ENCODE data around the gene BARHL2.

BARHL2 gene

DNA sequence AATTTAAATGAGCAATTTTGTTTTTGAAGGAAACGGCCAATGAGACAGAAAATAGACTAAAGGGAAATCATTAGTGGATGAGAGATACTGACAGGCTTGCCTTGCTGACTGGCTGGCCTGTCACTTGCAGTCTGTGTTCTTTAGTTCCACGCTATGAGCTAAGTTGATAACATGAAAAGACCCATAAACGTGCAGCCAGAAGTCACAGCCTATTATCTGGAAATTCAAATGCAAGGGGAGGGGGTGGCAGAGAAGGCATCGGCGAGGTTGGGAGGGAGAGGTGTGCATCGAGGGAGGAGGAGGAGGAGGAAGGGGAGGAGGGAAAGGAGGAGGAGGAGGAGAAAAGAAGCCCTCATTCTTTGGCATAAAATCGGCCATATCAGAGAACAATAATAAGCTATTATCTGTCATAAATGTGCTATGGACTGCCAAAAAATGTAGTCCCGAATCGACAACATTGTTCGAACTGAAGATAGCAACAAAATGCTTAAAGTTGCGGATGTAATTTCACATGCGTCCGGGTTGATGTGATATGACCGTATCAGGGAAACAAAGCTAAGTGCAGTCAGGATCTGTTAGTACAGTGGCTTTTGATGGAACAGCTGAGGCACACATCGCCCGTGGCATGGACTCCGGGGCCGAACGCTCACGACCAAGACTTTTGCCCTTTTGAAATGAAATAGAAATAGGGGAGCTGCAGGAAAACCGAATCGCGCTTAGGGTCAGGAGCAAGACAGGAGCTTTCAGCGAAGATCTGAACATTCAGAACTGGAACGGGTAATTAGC is 11.6 kb upstream of the BARHL2 start:
- Histone ChIP-seq H3K9ac (ENCODE audit: low read depth, low read length) (peak overlapping the region; percentile 63; the same call in 1 of the 2 replicates), H3K4me1 (ENCODE audit: insufficient read depth, low read length) (peaks cover 19% of the 10 kb centered on the region), H3K9me3 (ENCODE audit: control insufficient read depth, insufficient read depth, low read length) (no peaks in the 10 kb centered on the region), H3K36me3 (ENCODE audit: insufficient read depth, low read length) (no peaks in the 10 kb centered on the region)

DNA sequence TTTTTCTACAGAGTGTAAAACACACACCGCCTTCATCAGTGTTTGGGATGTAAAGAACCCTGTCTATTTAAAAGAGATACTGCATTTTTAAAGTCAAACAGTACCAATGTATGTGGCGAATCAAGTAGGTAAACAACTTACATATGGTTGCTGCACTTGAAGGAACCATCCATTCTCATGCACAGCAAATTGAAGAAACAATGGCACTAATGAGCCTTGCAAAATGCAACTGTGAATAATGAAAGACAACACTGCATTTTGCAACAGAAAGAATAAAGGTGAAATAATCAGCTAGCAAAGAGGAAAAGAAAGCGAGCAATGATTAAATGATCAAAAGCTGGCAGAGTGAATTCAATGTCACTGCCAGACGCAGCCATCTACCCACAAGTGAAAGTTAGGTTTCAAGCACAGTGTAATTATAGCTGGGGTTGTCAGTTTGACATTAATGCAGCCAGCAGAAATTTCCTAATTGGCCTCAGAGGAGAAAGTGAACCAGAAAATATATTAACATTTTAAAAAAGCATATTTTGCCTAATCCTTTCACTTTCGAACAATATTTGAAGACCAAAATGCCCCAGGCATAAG is 10.9 kb upstream of the BARHL2 start:
- Histone ChIP-seq H3K4me1 (ENCODE audit: insufficient read depth, low read length) (peaks cover 19% of the 10 kb centered on the region), H3K9me3 (ENCODE audit: control insufficient read depth, insufficient read depth, low read length) (no peaks in the 10 kb centered on the region)

GRCh38 chr1:90726986-90727480 is 9.9 kb upstream of the BARHL2 start:
- no peaks in the 10 kb centered on the region for H3K36me3 ChIP-seq (ENCODE audit: insufficient read depth, low read length)
- H3K9me3 ChIP-seq (ENCODE audit: control insufficient read depth, insufficient read depth, low read length), result no peaks in the 10 kb centered on the region
- H3K9ac ChIP-seq (ENCODE audit: low read depth, low read length), result peak overlapping the region; percentile 44; the same call in 1 of the 2 replicates
- H3K4me1 ChIP-seq (ENCODE audit: insufficient read depth, low read length), result peaks cover 19% of the 10 kb centered on the region

More for the DNA sequence above, 10.9 kb upstream of the BARHL2 start:
- H3K36me3 ChIP-seq (ENCODE audit: insufficient read depth, low read length), result no peaks in the 10 kb centered on the region
- H3K9ac ChIP-seq (ENCODE audit: low read depth, low read length), result peak overlapping the region; percentile 1; the same call in 1 of the 2 replicates

GRCh38 chr1:90726425-90726985 is 9.4 kb upstream of the BARHL2 start:
- peak overlapping the region; percentile 44; the same call in 1 of the 2 replicates for H3K9ac ChIP-seq (ENCODE audit: low read depth, low read length)
- no peaks in the 10 kb centered on the region for H3K36me3 ChIP-seq (ENCODE audit: insufficient read depth, low read length)
- H3K9me3 ChIP-seq (ENCODE audit: control insufficient read depth, insufficient read depth, low read length), result no peaks in the 10 kb centered on the region
- H3K4me1 ChIP-seq (ENCODE audit: insufficient read depth, low read length), result peaks cover 19% of the 10 kb centered on the region

- Histone ChIP-seq H3K9ac (ENCODE audit: low read depth, low read length) (peak overlapping the region; percentile 44; the same call in 1 of the 2 replicates), H3K4me1 (ENCODE audit: insufficient read depth, low read length) (peaks cover 19% of the 10 kb centered on the region), H3K9me3 (ENCODE audit: control insufficient read depth, insufficient read depth, low read length) (no peaks in the 10 kb centered on the region), H3K36me3 (ENCODE audit: insufficient read depth, low read length) (no peaks in the 10 kb centered on the region)
Observed at GRCh38 chr1:90725657-90726424, 8.7 kb upstream of the BARHL2 start.

DNA sequence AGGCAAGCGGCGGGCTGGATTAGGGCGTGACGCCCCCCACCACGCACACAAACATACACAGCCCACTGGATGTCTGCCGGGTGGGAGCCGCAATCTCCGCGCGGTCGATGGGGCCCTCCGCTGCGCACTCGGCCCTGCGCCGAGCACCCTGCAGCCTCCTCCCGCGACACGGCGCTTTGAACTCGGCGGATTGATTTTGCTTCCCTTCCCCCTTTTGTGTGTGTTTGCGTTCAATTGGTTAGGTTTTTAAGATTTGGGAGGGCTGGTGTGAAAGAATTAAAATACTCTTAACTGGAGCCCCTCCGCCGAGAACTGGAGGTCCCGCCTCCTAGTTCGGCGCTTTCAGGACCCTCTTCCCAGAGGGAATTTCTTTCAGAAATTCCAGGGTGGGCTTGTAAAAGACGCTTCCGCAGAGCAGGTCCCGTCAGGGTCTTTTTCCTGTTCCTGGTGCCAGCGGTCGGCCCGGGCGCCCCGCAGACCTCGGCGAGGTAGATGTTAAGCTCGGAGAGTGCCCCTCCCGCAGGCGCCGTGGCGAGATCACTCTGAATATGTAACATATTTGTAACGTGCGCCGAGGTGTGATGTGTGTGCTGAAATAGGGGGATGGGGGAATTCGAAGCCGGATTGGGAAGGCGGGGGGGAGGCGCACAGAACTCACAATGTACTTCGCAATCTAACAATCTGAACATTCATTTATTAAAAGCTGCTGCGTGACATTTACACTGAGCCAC is 8.0 kb upstream of the BARHL2 start:
- H3K9ac ChIP-seq (ENCODE audit: low read depth, low read length), result peak overlapping the region; percentile 44; the same call in 1 of the 2 replicates
- no peaks in the 10 kb centered on the region for H3K9me3 ChIP-seq (ENCODE audit: control insufficient read depth, insufficient read depth, low read length)
- no peaks in the 10 kb centered on the region for H3K36me3 ChIP-seq (ENCODE audit: insufficient read depth, low read length)
- peaks cover 19% of the 10 kb centered on the region for H3K4me1 ChIP-seq (ENCODE audit: insufficient read depth, low read length)

DNA sequence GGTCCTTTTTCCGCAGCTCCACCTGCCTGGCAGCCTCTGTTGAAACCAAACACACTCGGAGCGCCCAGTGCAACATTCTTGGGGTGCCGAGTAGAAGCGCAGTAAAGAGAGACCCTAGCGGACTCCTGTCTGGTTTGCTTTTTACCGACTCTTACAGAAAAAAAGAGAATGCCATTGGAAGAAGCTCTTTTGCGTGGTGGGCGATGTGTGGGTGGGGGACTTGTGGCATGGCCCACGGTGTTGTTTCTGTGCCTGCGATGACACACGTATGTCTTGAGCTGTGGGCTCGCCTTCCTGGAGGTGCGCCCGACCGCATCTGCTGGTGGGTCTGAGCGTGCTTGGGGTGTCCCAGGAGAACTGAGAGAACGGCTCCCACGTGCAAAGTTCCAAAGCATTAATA is 7.3 kb upstream of the BARHL2 start:
- peaks cover 19% of the 10 kb centered on the region for H3K4me1 ChIP-seq (ENCODE audit: insufficient read depth, low read length)
- H3K9me3 ChIP-seq (ENCODE audit: control insufficient read depth, insufficient read depth, low read length), result no peaks in the 10 kb centered on the region
- H3K9ac ChIP-seq (ENCODE audit: low read depth, low read length), result peak overlapping the region; percentile 44; the same call in 1 of the 2 replicates
- no peaks in the 10 kb centered on the region for H3K36me3 ChIP-seq (ENCODE audit: insufficient read depth, low read length)

- peaks cover 19% of the 10 kb centered on the region for H3K4me1 ChIP-seq (ENCODE audit: insufficient read depth, low read length)
- H3K9ac ChIP-seq (ENCODE audit: low read depth, low read length), result peak overlapping the region; percentile 44; the same call in 1 of the 2 replicates
- no peaks in the 10 kb centered on the region for H3K9me3 ChIP-seq (ENCODE audit: control insufficient read depth, insufficient read depth, low read length)
- H3K36me3 ChIP-seq (ENCODE audit: insufficient read depth, low read length), result no peaks in the 10 kb centered on the region
Observed at GRCh38 chr1:90723590-90724108, 6.5 kb upstream of the BARHL2 start.

DNA sequence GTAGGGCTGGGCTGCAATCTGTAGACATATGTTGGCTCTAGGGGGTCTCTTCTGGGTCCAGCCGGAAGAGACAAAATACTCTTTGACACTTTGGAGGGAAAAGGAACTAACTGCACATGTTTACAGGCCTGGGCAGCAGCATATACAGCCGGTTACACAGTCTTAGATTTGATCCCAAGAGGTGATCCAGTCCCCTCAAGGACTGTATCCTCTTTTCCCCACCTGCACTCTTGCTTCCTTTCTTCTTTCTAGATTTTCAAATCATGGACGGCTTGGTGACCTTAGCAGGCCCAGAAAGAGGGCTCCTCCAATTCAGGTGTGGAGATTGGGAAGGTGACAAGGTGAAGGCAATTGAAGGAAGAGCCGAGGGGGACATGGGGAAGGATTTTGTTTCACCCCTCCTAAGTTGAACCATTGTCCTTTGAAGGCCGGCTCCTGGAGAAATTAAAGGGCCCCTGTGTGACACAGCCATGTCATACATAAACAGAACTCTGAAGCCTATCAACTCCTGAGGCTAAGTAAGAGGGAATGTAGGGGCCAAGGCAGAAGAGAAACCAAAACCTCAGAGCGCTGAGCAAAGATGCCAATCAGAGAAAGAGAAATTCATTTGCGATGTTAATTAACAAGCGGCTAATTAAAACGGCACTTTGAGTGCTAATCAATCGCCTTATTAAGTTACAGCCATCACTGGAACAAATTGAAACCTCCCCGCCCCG is 5.9 kb upstream of the BARHL2 start:
- Histone ChIP-seq H3K9ac (ENCODE audit: low read depth, low read length) (peak overlapping the region; percentile 44; the same call in 1 of the 2 replicates), H3K4me1 (ENCODE audit: insufficient read depth, low read length) (peaks cover 15% of the 10 kb centered on the region), H3K9me3 (ENCODE audit: control insufficient read depth, insufficient read depth, low read length) (no peaks in the 10 kb centered on the region), H3K36me3 (ENCODE audit: insufficient read depth, low read length) (no peaks in the 10 kb centered on the region)

GRCh38 chr1:90721210-90722194 is 4.4 kb upstream of the BARHL2 start:
- no peaks in the 10 kb centered on the region for H3K36me3 ChIP-seq (ENCODE audit: insufficient read depth, low read length)
- H3K4me1 ChIP-seq (ENCODE audit: insufficient read depth, low read length), result peaks cover 7% of the 10 kb centered on the region; the same call in 1 of the 2 replicates
- H3K9ac ChIP-seq (ENCODE audit: low read depth, low read length), result no peak overlapping the region
- no peaks in the 10 kb centered on the region for H3K9me3 ChIP-seq (ENCODE audit: control insufficient read depth, insufficient read depth, low read length)

- no peaks in the 10 kb centered on the region for H3K9me3 ChIP-seq (ENCODE audit: control insufficient read depth, insufficient read depth, low read length)
- H3K4me1 ChIP-seq (ENCODE audit: insufficient read depth, low read length), result peaks cover 7% of the 10 kb centered on the region; the same call in 1 of the 2 replicates
- no peaks in the 10 kb centered on the region for H3K36me3 ChIP-seq (ENCODE audit: insufficient read depth, low read length)
- H3K9ac ChIP-seq (ENCODE audit: low read depth, low read length), result peak overlapping the region; percentile 68; the same call in 1 of the 2 replicates
Observed at GRCh38 chr1:90720145-90720636, 3.1 kb upstream of the BARHL2 start.

Measured in ES-I3 (cell line).